IMR-90 (cell line): ENCODE results near the gene ACAD10. TPM values are rescaled to one million over a fixed set of nuclear protein-coding genes. Genes with fewer than 3 reads are reported as not detected.

Source experiments
- ATAC-seq: fragments of 200-7000 bp; cut with Tn5 transposase; 2 replicates; pipeline ENCODE4 v1.9.1; 2020; ENCODE audit warnings: low read depth, mild to moderate bottlenecking, moderate library complexity
- BruUV-seq: library from RNA; stranded (reverse); fragments of 400-500 nt; replicated peaks from 2 replicates; lab custom pipeline; 2021; lab: Mats Ljungman, UMichigan
- CTCF ChIA-PET: fragments of 300-600 bp; formaldehyde crosslinking; extraction: SDS; loops from one replicate; lab custom pipeline; 2021; ENCODE audit warnings: antibody characterized with exemption; lab: Yijun Ruan, JAX
- POLR2A ChIA-PET: fragments of 300-600 bp; sonication (Branson Sonifier 250); formaldehyde crosslinking; loops from one replicate; lab custom pipeline; 2022; ENCODE audit warnings: antibody characterized with exemption; ENCODE audit not compliant: unreplicated experiment; lab: Charles Lee
- DNase-seq: peaks from one replicate; pipeline ENCODE4 v3.0.0; 2013
- H2AFZ ChIP-seq: replicated peaks from 2 replicates; pipeline ENCODE3; 2013; ENCODE audit warnings: low read length, mild to moderate bottlenecking; ENCODE audit not compliant: poor library complexity
- H2AK5ac ChIP-seq: 2 replicates; pipeline ENCODE4 v1.6.1; 2013; ENCODE audit warnings: low read depth, low read length, inconsistent platforms
- H2AK9ac ChIP-seq: replicated peaks from 2 replicates; pipeline ENCODE3; 2013; ENCODE audit warnings: mild to moderate bottlenecking, low read depth, low read length, moderate library complexity; ENCODE audit not compliant: poor library complexity
- H2BK120ac ChIP-seq: 2 replicates; pipeline ENCODE4 v1.6.1; 2013; ENCODE audit warnings: low read depth, low read length, inconsistent platforms
- H2BK15ac ChIP-seq: 3 replicates; pipeline ENCODE4 v1.6.1; 2013; ENCODE audit warnings: low read depth, low read length, inconsistent platforms
- H2BK20ac ChIP-seq: 2 replicates; pipeline ENCODE4 v1.6.1; 2013; ENCODE audit warnings: low read depth, mild to moderate bottlenecking, inconsistent platforms, low read length, moderate library complexity
- H2BK5ac ChIP-seq: 2 replicates; pipeline ENCODE4 v1.6.1; 2013; ENCODE audit warnings: mild to moderate bottlenecking, low read depth, low read length, inconsistent platforms; ENCODE audit not compliant: poor library complexity, severe bottlenecking
- H3K14ac ChIP-seq: replicated peaks from 2 replicates; pipeline ENCODE4 v1.6.1; 2013; ENCODE audit warnings: low read depth, low read length, inconsistent platforms
- H3K18ac ChIP-seq: 2 replicates; pipeline ENCODE4 v1.6.1; 2013; ENCODE audit warnings: low read depth, low read length, control low read depth
- H3K23ac ChIP-seq: 2 replicates; pipeline ENCODE4 v1.6.1; 2013; ENCODE audit warnings: low read depth, low read length, inconsistent platforms
- H3K27ac ChIP-seq: 2 replicates; pipeline ENCODE4 v1.5.1; 2013; ENCODE audit warnings: mild to moderate bottlenecking, control low read depth, low read length; ENCODE audit not compliant: insufficient read depth
- H3K27me3 ChIP-seq: 2 replicates; pipeline ENCODE4 v1.6.1; 2013; ENCODE audit warnings: low read length; ENCODE audit not compliant: control insufficient read depth, insufficient read depth
- H3K36me3 ChIP-seq: 2 replicates; pipeline ENCODE4 v1.6.1; 2013; ENCODE audit warnings: low read length, mixed read lengths; ENCODE audit not compliant: control insufficient read depth, insufficient read depth
- H3K4ac ChIP-seq: 2 replicates; pipeline ENCODE4 v1.6.1; 2013; ENCODE audit warnings: low read depth, low read length, inconsistent platforms
- H3K4me1 ChIP-seq: 2 replicates; pipeline ENCODE4 v1.6.1; 2013; ENCODE audit warnings: low read length, mixed read lengths; ENCODE audit not compliant: control insufficient read depth, insufficient read depth
- H3K4me2 ChIP-seq: 2 replicates; pipeline ENCODE4 v1.6.1; 2013; ENCODE audit warnings: low read depth, mild to moderate bottlenecking, control low read depth, low read length, moderate library complexity
- H3K4me3 ChIP-seq: 2 replicates; pipeline ENCODE4 v1.5.1; 2013; ENCODE audit warnings: low read depth, mild to moderate bottlenecking, control low read depth, low read length, moderate library complexity; ENCODE audit not compliant: insufficient read depth
- H3K56ac ChIP-seq: 2 replicates; pipeline ENCODE4 v1.6.1; 2013; ENCODE audit warnings: low read length, inconsistent platforms; ENCODE audit not compliant: insufficient read depth; ENCODE audit errors: extremely low read depth
- H3K79me1 ChIP-seq, 2 experiments: 2 replicates each; pipeline ENCODE4 v1.6.1; 2013; ENCODE audit warnings: low read length in 2 of 2, inconsistent platforms in 1 of 2, low read depth in 1 of 2
- H3K9ac ChIP-seq: 2 replicates; pipeline ENCODE4 v1.6.1; 2013; ENCODE audit warnings: low read depth, low read length, control low read depth
- H3K9me1 ChIP-seq: 2 replicates; pipeline ENCODE4 v1.6.1; 2013; ENCODE audit warnings: low read length, inconsistent platforms; ENCODE audit not compliant: insufficient read depth
- H3K9me3 ChIP-seq: 2 replicates; pipeline ENCODE4 v1.6.1; 2013; ENCODE audit warnings: low read length; ENCODE audit not compliant: control insufficient read depth, insufficient read depth
- H4K20me1 ChIP-seq: 2 replicates; pipeline ENCODE4 v1.6.1; 2013; ENCODE audit warnings: low read length, inconsistent platforms; ENCODE audit not compliant: insufficient read depth
- H4K5ac ChIP-seq: 2 replicates; pipeline ENCODE4 v1.6.1; 2013; ENCODE audit warnings: mild to moderate bottlenecking, low read depth, low read length, control low read depth
- H4K8ac ChIP-seq, 2 experiments: 2 replicates each; pipeline ENCODE4 v1.6.1; 2013; ENCODE audit warnings: low read depth in 2 of 2, low read length in 2 of 2, control low read depth in 1 of 2, inconsistent platforms in 1 of 2
- H4K91ac ChIP-seq: 2 replicates; pipeline ENCODE4 v1.6.1; 2013; ENCODE audit warnings: low read depth, low read length, inconsistent platforms; ENCODE audit not compliant: insufficient read depth
- FOS ChIP-seq: fragments of 150-350 bp; IDR thresholded peaks from 2 replicates; pipeline ENCODE4 v1.6.1; 2016; ENCODE audit warnings: low read depth, low read length
- MAZ ChIP-seq: IDR thresholded peaks from 2 replicates; pipeline ENCODE4 v1.6.1; 2012; ENCODE audit warnings: low read depth, mild to moderate bottlenecking, low read length, improper control_type of control experiment, moderate library complexity, borderline replicate concordance
- POLR2A ChIP-seq: IDR thresholded peaks from 2 replicates; pipeline ENCODE4 v1.6.1; 2012; ENCODE audit warnings: mild to moderate bottlenecking, low read depth, low read length
- RFX5 ChIP-seq: IDR thresholded peaks from 2 replicates; pipeline ENCODE4 v1.8.0; 2012; ENCODE audit warnings: low read depth, mild to moderate bottlenecking, low read length, moderate library complexity
- USF2 ChIP-seq: fragments of 150-350 bp; IDR thresholded peaks from 2 replicates; pipeline ENCODE4 v1.6.1; 2017; ENCODE audit warnings: mild to moderate bottlenecking, antibody characterized with exemption, low read length, low read depth
- WGBS, 2 experiments: methylation state at CpG; one replicate each; pipeline versions ENCODE4 v1.1.5 to v1.1.7; 2013; ENCODE audit warnings: missing lambda C conversion rate in 2 of 2; ENCODE audit not compliant: insufficient read length in 1 of 2; ENCODE audit errors: extremely low coverage in 2 of 2; 5-methylcytosine and 5-hydroxymethylcytosine counted together
- dilution Hi-C: fragments of 300-500 bp; cut with HindIII; formaldehyde crosslinking; loops from one replicate; pipeline ENCODE4 v1.14.3; 2018; ENCODE audit warnings: low sequenced_read_pairs; ENCODE audit not compliant: unreplicated experiment
- in situ Hi-C: fragments of 300-500 bp; cut with MboI; formaldehyde crosslinking; loops from 3 replicates; pipeline ENCODE4 v1.14.3; 2019; ENCODE audit warnings: low sequenced_read_pairs, inconsistent platforms, mixed read lengths
- intact Hi-C: fragments of 100-400 bp; cut with micrococcal nuclease; formaldehyde crosslinking; loops from 2 replicates; pipeline ENCODE4 v1.10.0; 2022
- polyA plus RNA-seq, 3 experiments: library from polyadenylated mRNA; depleted of rRNA; stranded (reverse); fragments of >200 nt; gene quantifications; 2 replicates each; pipeline ENCODE4 v1.2.3, GENCODE V29; 2012; ENCODE audit warnings: low replicate concordance in 1 of 3
- total RNA-seq: library from RNA; depleted of rRNA; stranded (reverse); fragments of >200 nt; gene quantifications from 2 replicates; pipeline ENCODE4 v1.2.3, GENCODE V29; 2012

Gene ACAD10
- total and polyA plus RNA-seq, 2 of the 4 experiments (the other 2 are of a cell fraction), result 12.4 to 21.0 TPM

- ATAC-seq, result no peak
- no peak overlapping the region for H3K56ac ChIP-seq
- POLR2A ChIA-PET, result no interaction called here
- intact Hi-C loops, result no loop called here
- H2BK5ac ChIP-seq, result no peak overlapping the region
- no peak overlapping the region for H3K27ac ChIP-seq
- H3K4ac ChIP-seq, result no peak overlapping the region
- no peak overlapping the region for H2BK15ac ChIP-seq
- H3K79me1 ChIP-seq, result no peaks in the 10 kb centered on the region
- no peak overlapping the region for H4K5ac ChIP-seq
- no peak overlapping the region for H3K4me3 ChIP-seq
- no peak overlapping the region for H3K4me2 ChIP-seq
- 90% methylated on average over 2 of the region's 4 CpGs; no CpG with 5 or more reads in 1 of the 2 experiments for WGBS, 2 experiments
- TF ChIP-seq MAZ (no peak), FOS (no peak), RFX5 (no peak), POLR2A (no peak), USF2 (no peak)
- no peak overlapping the region for H2AK5ac ChIP-seq
- in situ Hi-C loops, result no loop called here
- no peak overlapping the region for H3K23ac ChIP-seq
- H2BK120ac ChIP-seq, result no peak overlapping the region
- no peaks in the 10 kb centered on the region for H4K20me1 ChIP-seq
- H3K27me3 ChIP-seq, result no peaks in the 10 kb centered on the region
- BruUV-seq, result no TSS peak
- no peak overlapping the region for H3K14ac ChIP-seq
- H2AFZ ChIP-seq, result peak overlapping the region; percentile 14
- H4K91ac ChIP-seq, result no peak overlapping the region
- H2AK9ac ChIP-seq, result no peak overlapping the region
- no peak for DNase-seq
- no peak overlapping the region for H4K8ac ChIP-seq
- H3K4me1 ChIP-seq, result no peaks in the 10 kb centered on the region
- H3K9ac ChIP-seq, result no peak overlapping the region
- H3K9me3 ChIP-seq, result no peaks in the 10 kb centered on the region
- CTCF ChIA-PET, result interaction anchor here (0.9 kb wide), 1 partner anchor 15 kb away, joined by 3 read pairs; no protein-coding TSS in a partner anchor
- H3K9me1 ChIP-seq, result no peaks in the 10 kb centered on the region; the same call in 1 of the 2 replicates
- dilution Hi-C loops, result no loop called here
- no peak overlapping the region for H2BK20ac ChIP-seq
- H3K18ac ChIP-seq, result no peak overlapping the region
- peaks cover 52% of the 10 kb centered on the region for H3K36me3 ChIP-seq
These were observed 112.3 kb downstream of the ACAD10 start for GRCh38 chr12:111798182-111798581.
